GM21423 (cell line): Measurements from ENCODE around the gene IP6K2.

ENCODE experiments used
- ATAC-seq: cut with Tn5 transposase; IDR thresholded peaks from one replicate; pipeline ENCODE4 v1.9.1; 2021; ENCODE audit warnings: mild to moderate bottlenecking, moderate library complexity; ENCODE audit not compliant: unreplicated experiment

IP6K2 gene

GRCh38 chr3:48644898-48645760, 71.9 kb downstream of the IP6K2 start:
- no peak for ATAC-seq

- ATAC-seq = no peak
Measured at GRCh38 chr3:48642605-48643004, 74.4 kb downstream of the IP6K2 start.

GRCh38 chr3:48641396-48641795, 75.6 kb downstream of the IP6K2 start:
- ATAC-seq = no peak

GRCh38 chr3:48639944-48640606, 76.9 kb downstream of the IP6K2 start:
- ATAC-seq = no peak
